AG04449 (cell line): ENCODE measurements around the gene SAE1.

Source experiments
- CTCF ChIA-PET: fragments of 350-600 bp; formaldehyde crosslinking; extraction: SDS; loops from one replicate; lab custom pipeline; 2021; ENCODE audit warnings: antibody characterized with exemption; lab: Yijun Ruan, JAX
- POLR2A ChIA-PET: fragments of 400-600, 350-600 bp; formaldehyde crosslinking; extraction: SDS; loops from one replicate; lab custom pipeline; 2020; ENCODE audit warnings: antibody characterized with exemption, inconsistent platforms; lab: Yijun Ruan, JAX
- DNase-seq: peaks from one replicate; pipeline ENCODE4 v3.0.0-alpha.2; 2010; ENCODE audit warnings: low read depth, low spot score
- H3K4me3 ChIP-seq: 2 replicates; pipeline ENCODE4 v1.5.1; 2011; ENCODE audit warnings: low read depth, mild to moderate bottlenecking, control low read depth, low read length
- CTCF ChIP-seq: IDR thresholded peaks from one replicate; pipeline ENCODE4 v1.5.1; 2011; ENCODE audit warnings: mild to moderate bottlenecking, moderate library complexity, low read length, control low read depth, inconsistent platforms; ENCODE audit not compliant: insufficient read depth; ENCODE audit errors: missing control alignments

SAE1 gene

GRCh38 chr19:47156861-47157430 is 26.3 kb downstream of the SAE1 start:
- no peak overlapping the region for H3K4me3 ChIP-seq
- no peak for DNase-seq
- CTCF ChIA-PET: interaction anchor here (0.9 to 20.6 kb wide), 8 partner anchors 8 to 119 kb away, joined by 3 to 512 read pairs (median 6); no protein-coding TSS in a partner anchor
- no peak for TF ChIP-seq CTCF
- POLR2A ChIA-PET: interaction anchor here (1.2 to 2.3 kb wide), 3 partner anchors 71 to 101 kb away, joined by 3 to 9 read pairs (median 3); no protein-coding TSS in a partner anchor

GRCh38 chr19:47157431-47158321 is 27.0 kb downstream of the SAE1 start:
- no peak overlapping the region for H3K4me3 ChIP-seq

GRCh38 chr19:47158367-47158791 is 27.7 kb downstream of the SAE1 start:
- TF ChIP-seq CTCF: no peak
- POLR2A ChIA-PET: interaction anchor here (0.5 to 2.3 kb wide), 4 partner anchors 68 to 129 kb away, joined by 3 to 9 read pairs (median 4); no protein-coding TSS in a partner anchor
- DNase-seq: no peak
- CTCF ChIA-PET: interaction anchor here (0.7 to 20.6 kb wide), 10 partner anchors 8 to 191 kb away, joined by 3 to 512 read pairs (median 6); partner anchors contain the start of gene DHX34
- H3K4me3 ChIP-seq: no peak overlapping the region

More at GRCh38 chr19:47157431-47158321, 27.0 kb downstream of the SAE1 start:
- POLR2A ChIA-PET: interaction anchor here (0.5 to 2.3 kb wide), 4 partner anchors 70 to 130 kb away, joined by 3 to 9 read pairs (median 4); no protein-coding TSS in a partner anchor
- CTCF ChIA-PET: interaction anchor here (0.7 to 20.6 kb wide), 11 partner anchors 7 to 191 kb away, joined by 3 to 512 read pairs (median 5); partner anchors contain the start of gene DHX34
- no peak for DNase-seq
- TF ChIP-seq CTCF: no peak

- POLR2A ChIA-PET: interaction anchor here (0.7 to 2.3 kb wide), 3 partner anchors 18 to 85 kb away, joined by 3 to 9 read pairs (median 5); no protein-coding TSS in a partner anchor
- no peak for TF ChIP-seq CTCF
- DNase-seq: no peak
- CTCF ChIA-PET: interaction anchor here (0.8 to 20.6 kb wide), 12 partner anchors 9 to 190 kb away, joined by 3 to 512 read pairs (median 5); partner anchors contain the start of gene DHX34
- no peak overlapping the region for H3K4me3 ChIP-seq
These were observed 28.4 kb downstream of the SAE1 start for GRCh38 chr19:47158879-47159503.

GRCh38 chr19:47161876-47162489 is 31.3 kb downstream of the SAE1 start:
- H3K4me3 ChIP-seq: no peak overlapping the region
- POLR2A ChIA-PET: no interaction called here
- no peak for DNase-seq
- TF ChIP-seq CTCF: no peak
- CTCF ChIA-PET: interaction anchor here (1.0 to 20.6 kb wide), 5 partner anchors 10 to 87 kb away, joined by 3 to 512 read pairs (median 8); no protein-coding TSS in a partner anchor
